Activated CD4-positive, alpha-beta T cell treated with anti-CD3 and anti-CD28 coated beads, Interleukin-2, amount 10 ng/mL, durations not matched to agents 24 days and 14 days (primary cell): ENCODE measurements around the gene TRAFD1. TPM values are rescaled to one million over a fixed set of nuclear protein-coding genes. Genes with fewer than 3 reads are reported as not detected.
A peak's percentile ranks its signal among the peaks of the same experiment; 100 is the strongest.

Experiments
- DNase-seq: peaks from one replicate; pipeline ENCODE4 v3.0.0; 2022
- H3K27ac Mint-ChIP-seq: one replicate; pipeline ENCODE4 v1.8.0; 2022; ENCODE audit warnings: mild to moderate bottlenecking, mixed read lengths
- H3K27me3 Mint-ChIP-seq: one replicate; pipeline ENCODE4 v1.8.0; 2022; ENCODE audit warnings: mixed read lengths
- H3K36me3 Mint-ChIP-seq: one replicate; pipeline ENCODE4 v1.8.0; 2022; ENCODE audit warnings: low read depth, mild to moderate bottlenecking, mixed read lengths
- H3K4me1 Mint-ChIP-seq: one replicate; pipeline ENCODE4 v1.8.0; 2021; ENCODE audit warnings: mixed read lengths
- H3K4me3 Mint-ChIP-seq: one replicate; pipeline ENCODE4 v1.8.0; 2022; ENCODE audit warnings: mild to moderate bottlenecking, moderate library complexity, mixed read lengths
- H3K9me3 Mint-ChIP-seq: one replicate; pipeline ENCODE4 v1.8.0; 2021; ENCODE audit warnings: mixed read lengths
- intact Hi-C: fragments of 100-400 bp; cut with micrococcal nuclease; formaldehyde crosslinking; loops from one replicate; pipeline ENCODE4 v1.15.1; 2023
- total RNA-seq: library from RNA; stranded (reverse); gene quantifications from 2 replicates; pipeline ENCODE4 v1.2.3, GENCODE V29; 2022

Gene TRAFD1
- total RNA-seq, 1 donor from 2014 or later: 45.6 TPM

- Mint-ChIP-seq H3K4me3 (no peak overlapping the region), H3K9me3 (no peaks in the 10 kb centered on the region), H3K4me1 (peaks cover 11% of the 10 kb centered on the region), H3K36me3 (peaks cover 26% of the 10 kb centered on the region), H3K27ac (peak overlapping the region; percentile 31), H3K27me3 (no peaks in the 10 kb centered on the region)
- DNase-seq: peak; percentile 53
- intact Hi-C loops: loop anchor here (5.0 kb wide), 1 partner anchor 191 kb away; no protein-coding TSS in a partner anchor
Observed at GRCh38 chr12:112183141-112184021, 58.0 kb downstream of the TRAFD1 start.

- DNase-seq: no peak
- intact Hi-C loops: loop anchor here (5.0 kb wide), 1 partner anchor 192 kb away; no protein-coding TSS in a partner anchor
- H3K27ac Mint-ChIP-seq: no peak overlapping the region
- peaks cover 26% of the 10 kb centered on the region for H3K36me3 Mint-ChIP-seq
- no peaks in the 10 kb centered on the region for H3K9me3 Mint-ChIP-seq
- no peaks in the 10 kb centered on the region for H3K27me3 Mint-ChIP-seq
- H3K4me1 Mint-ChIP-seq: peaks cover 11% of the 10 kb centered on the region
- no peak overlapping the region for H3K4me3 Mint-ChIP-seq
Observed at GRCh38 chr12:112184056-112184887, 58.9 kb downstream of the TRAFD1 start.

GRCh38 chr12:112185093-112185923, 59.9 kb downstream of the TRAFD1 start:
- H3K4me1 Mint-ChIP-seq: peaks cover 11% of the 10 kb centered on the region
- no peak for DNase-seq
- no peaks in the 10 kb centered on the region for H3K9me3 Mint-ChIP-seq
- no peak overlapping the region for H3K27ac Mint-ChIP-seq
- intact Hi-C loops: no loop called here
- H3K36me3 Mint-ChIP-seq: peaks cover 27% of the 10 kb centered on the region
- H3K4me3 Mint-ChIP-seq: no peak overlapping the region
- H3K27me3 Mint-ChIP-seq: no peaks in the 10 kb centered on the region

GRCh38 chr12:112188130-112188830, 62.9 kb downstream of the TRAFD1 start:
- intact Hi-C loops: no loop called here
- H3K4me1 Mint-ChIP-seq: peaks cover 6% of the 10 kb centered on the region
- H3K27ac Mint-ChIP-seq: no peak overlapping the region
- DNase-seq: no peak
- H3K27me3 Mint-ChIP-seq: no peaks in the 10 kb centered on the region
- no peak overlapping the region for H3K4me3 Mint-ChIP-seq
- peaks cover 31% of the 10 kb centered on the region for H3K36me3 Mint-ChIP-seq
- H3K9me3 Mint-ChIP-seq: no peaks in the 10 kb centered on the region

GRCh38 chr12:112190231-112191025, 65.1 kb downstream of the TRAFD1 start:
- H3K27me3 Mint-ChIP-seq: no peaks in the 10 kb centered on the region
- H3K27ac Mint-ChIP-seq: no peak overlapping the region
- no peaks in the 10 kb centered on the region for H3K4me1 Mint-ChIP-seq
- peaks cover 30% of the 10 kb centered on the region for H3K36me3 Mint-ChIP-seq
- H3K9me3 Mint-ChIP-seq: no peaks in the 10 kb centered on the region
- no peak overlapping the region for H3K4me3 Mint-ChIP-seq
- no peak for DNase-seq
- intact Hi-C loops: no loop called here

GRCh38 chr12:112191201-112191600, 65.8 kb downstream of the TRAFD1 start:
- Mint-ChIP-seq H3K4me3 (no peak overlapping the region), H3K27ac (no peak overlapping the region), H3K36me3 (peaks cover 28% of the 10 kb centered on the region), H3K9me3 (no peaks in the 10 kb centered on the region), H3K4me1 (no peaks in the 10 kb centered on the region), H3K27me3 (no peaks in the 10 kb centered on the region)
- DNase-seq: no peak
- intact Hi-C loops: no loop called here

- H3K4me1 Mint-ChIP-seq: no peaks in the 10 kb centered on the region
- no peak for DNase-seq
- no peak overlapping the region for H3K4me3 Mint-ChIP-seq
- no peaks in the 10 kb centered on the region for H3K27me3 Mint-ChIP-seq
- peaks cover 28% of the 10 kb centered on the region for H3K36me3 Mint-ChIP-seq
- no peak overlapping the region for H3K27ac Mint-ChIP-seq
- intact Hi-C loops: no loop called here
- H3K9me3 Mint-ChIP-seq: no peaks in the 10 kb centered on the region
Observed at GRCh38 chr12:112191840-112192321, 66.5 kb downstream of the TRAFD1 start.

GRCh38 chr12:112192475-112192874, 67.1 kb downstream of the TRAFD1 start:
- no peaks in the 10 kb centered on the region for H3K9me3 Mint-ChIP-seq
- intact Hi-C loops: no loop called here
- no peak overlapping the region for H3K4me3 Mint-ChIP-seq
- DNase-seq: no peak
- H3K36me3 Mint-ChIP-seq: peaks cover 30% of the 10 kb centered on the region
- no peaks in the 10 kb centered on the region for H3K27me3 Mint-ChIP-seq
- H3K27ac Mint-ChIP-seq: no peak overlapping the region
- H3K4me1 Mint-ChIP-seq: no peaks in the 10 kb centered on the region

- no peak for DNase-seq
- Mint-ChIP-seq H3K27ac (no peak overlapping the region), H3K4me3 (no peak overlapping the region), H3K4me1 (no peaks in the 10 kb centered on the region), H3K36me3 (peaks cover 34% of the 10 kb centered on the region), H3K9me3 (no peaks in the 10 kb centered on the region), H3K27me3 (no peaks in the 10 kb centered on the region)
- intact Hi-C loops: no loop called here
Observed at GRCh38 chr12:112194601-112195247, 69.4 kb downstream of the TRAFD1 start.

- H3K9me3 Mint-ChIP-seq: no peaks in the 10 kb centered on the region
- H3K4me3 Mint-ChIP-seq: no peak overlapping the region
- intact Hi-C loops: no loop called here
- H3K27me3 Mint-ChIP-seq: no peaks in the 10 kb centered on the region
- peaks cover 38% of the 10 kb centered on the region for H3K36me3 Mint-ChIP-seq
- no peak overlapping the region for H3K27ac Mint-ChIP-seq
- no peak for DNase-seq
- no peaks in the 10 kb centered on the region for H3K4me1 Mint-ChIP-seq
Observed at GRCh38 chr12:112196196-112196875, 71.0 kb downstream of the TRAFD1 start.

- intact Hi-C loops: loop anchor here (1.0 kb wide), 2 partner anchors 189 to 213 kb away; no protein-coding TSS in a partner anchor
- Mint-ChIP-seq H3K36me3 (peaks cover 27% of the 10 kb centered on the region), H3K27me3 (no peaks in the 10 kb centered on the region), H3K9me3 (no peaks in the 10 kb centered on the region), H3K4me3 (no peak overlapping the region), H3K4me1 (no peaks in the 10 kb centered on the region), H3K27ac (no peak overlapping the region)
- peak; percentile 86 for DNase-seq
Observed at GRCh38 chr12:112198120-112198733, 72.9 kb downstream of the TRAFD1 start.
